Naive thymus-derived CD8-positive, alpha-beta T cell (primary cell): Measurements from ENCODE around the gene CD320. TPM values are rescaled to one million over a fixed set of nuclear protein-coding genes. Genes with fewer than 3 reads are reported as not detected.
A peak's percentile ranks its signal among the peaks of the same experiment; 100 is the strongest.
"Not testable (repeated sequence)": the region's sequence is repeated elsewhere in the genome, so short reads cannot be mapped to it uniquely, and the experiment has no call there.

ENCODE experiments used
- ATAC-seq, 2 donors: fragments of 150-1000 bp; cut with Tn5 transposase in 1 of 2; sonication (Bioruptor Pico), chemical (Tn5 transposase) in 1 of 2; 1 replicate in 1 of 2; 2 replicates in 1 of 2; pipeline ENCODE4 v1.10.0; 2021; ENCODE audit warnings: mild to moderate bottlenecking in 2 of 2, moderate library complexity in 2 of 2
- POLR2A ChIA-PET: fragments of 350-600 bp; sonication (Branson Sonifier 250); formaldehyde crosslinking; loops from one replicate; lab custom pipeline; 2021; ENCODE audit warnings: antibody characterized with exemption; lab: Charles Lee
- DNase-seq, 10 donors: peaks; one replicate each; pipeline versions ENCODE4 v3.0.0 to v3.0.0-alpha.2; 2020 to 2022
- H3K27ac Mint-ChIP-seq, 10 donors: one replicate each; pipeline ENCODE4 v1.8.0; 2020 to 2022; ENCODE audit warnings: mild to moderate bottlenecking in 10 of 10, mixed read lengths in 10 of 10, moderate library complexity in 4 of 10, inconsistent platforms in 1 of 10
- H3K27me3 Mint-ChIP-seq, 5 donors: one replicate each; pipeline ENCODE4 v1.8.0; 2021 to 2022; ENCODE audit warnings: mixed read lengths in 5 of 5
- H3K36me3 Mint-ChIP-seq, 3 donors: one replicate each; pipeline ENCODE4 v1.8.0; 2020 to 2022; ENCODE audit warnings: mixed read lengths in 3 of 3, mild to moderate bottlenecking in 2 of 3, inconsistent platforms in 1 of 3
- H3K4me1 Mint-ChIP-seq, 4 donors: one replicate each; pipeline ENCODE4 v1.8.0; 2021 to 2022; ENCODE audit warnings: mixed read lengths in 4 of 4
- H3K4me3 Mint-ChIP-seq, 10 donors: one replicate each; pipeline ENCODE4 v1.8.0; 2020 to 2022; ENCODE audit warnings: mild to moderate bottlenecking in 10 of 10, mixed read lengths in 10 of 10, moderate library complexity in 6 of 10, inconsistent platforms in 1 of 10
- H3K9me3 Mint-ChIP-seq, 9 donors: one replicate each; pipeline ENCODE4 v1.8.0; 2020 to 2022; ENCODE audit warnings: mixed read lengths in 9 of 9, mild to moderate bottlenecking in 3 of 9, inconsistent platforms in 1 of 9, moderate library complexity in 1 of 9
- polyA plus RNA-seq, 3 donors: library from polyadenylated mRNA; unstranded; fragments of 300-500 nt; fragmentation: Illumina TruSeq; gene quantifications; one replicate each; pipeline ENCODE4 v1.2.3, GENCODE V29; 2021
- total RNA-seq, 8 experiments: library from RNA in 2 of 8; stranded (reverse) in 2 of 8; gene quantifications; one replicate each; pipeline ENCODE4 v1.2.3 and lab custom pipeline; 2021 to 2026

The CD320 gene
- total and polyA plus RNA-seq, 5 experiments from 2014 or later, result 33.9 to 58.0 (median 51.9) TPM

- Mint-ChIP-seq H3K4me3 (no peak overlapping the region), H3K27ac (no peak overlapping the region), H3K36me3 (peaks cover 0 to 42% (median 11%) of the 10 kb centered on the region in 3 donors), H3K27me3 (no peaks in the 10 kb centered on the region), H3K9me3 (no peaks in the 10 kb centered on the region), H3K4me1 (peaks cover 9 to 33% (median 22%) of the 10 kb centered on the region in 4 donors)
- ATAC-seq (no peak), DNase-seq (peak in 1 of 10 donors; percentile 47)
- POLR2A ChIA-PET, result interaction anchor here (0.6 to 1.0 kb wide), 2 partner anchors 50 to 1832 kb away, joined by 3 to 5 read pairs; no protein-coding TSS in a partner anchor
These were observed 8.4 kb upstream of the CD320 start for GRCh38 chr19:8316351-8317125.

DNA sequence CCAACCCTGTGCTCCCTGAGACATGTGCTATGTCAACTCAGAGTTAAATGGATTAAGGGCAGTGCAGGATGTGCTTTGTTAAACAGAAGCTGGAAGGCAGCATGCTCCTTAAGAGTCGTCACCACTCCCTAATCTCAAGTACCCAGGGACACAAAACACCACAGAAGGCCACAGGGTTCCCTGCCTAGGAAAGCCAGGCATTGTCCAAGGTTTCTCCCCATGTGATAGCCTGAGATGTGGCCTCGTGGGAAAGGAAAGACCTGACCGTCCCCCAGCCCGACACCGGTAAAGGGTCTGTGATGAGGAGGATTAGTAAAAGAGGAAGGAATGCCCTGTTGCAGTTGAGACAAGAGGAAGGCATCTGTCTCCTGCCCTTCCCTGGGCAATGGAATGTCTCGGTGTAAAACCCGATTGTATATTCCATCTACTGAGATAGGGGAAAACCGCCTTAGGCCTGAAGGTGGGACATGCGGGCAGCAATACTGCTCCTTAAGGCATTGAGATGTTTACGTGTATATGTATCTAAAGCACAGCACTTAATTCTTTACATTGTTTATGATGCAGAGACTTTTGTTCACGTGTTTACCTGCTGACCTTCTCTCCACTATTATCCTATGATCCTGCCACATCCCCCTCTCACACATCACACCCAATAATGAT lies 7.0 kb upstream of the CD320 start:
- Mint-ChIP-seq H3K36me3 (peaks cover 0 to 45% (median 11%) of the 10 kb centered on the region in 3 donors), H3K4me1 (peaks cover 2 to 24% (median 12%) of the 10 kb centered on the region in 4 donors)
- not testable (repeated sequence) for H3K9me3 Mint-ChIP-seq, H3K27me3 Mint-ChIP-seq, H3K4me3 Mint-ChIP-seq, ATAC-seq, H3K27ac Mint-ChIP-seq
- POLR2A ChIA-PET, result interaction anchor here (1.0 kb wide), 1 partner anchor 49 kb away, joined by 5 read pairs; no protein-coding TSS in a partner anchor
- peak in 1 of 10 donors; percentile 53 for DNase-seq

DNA sequence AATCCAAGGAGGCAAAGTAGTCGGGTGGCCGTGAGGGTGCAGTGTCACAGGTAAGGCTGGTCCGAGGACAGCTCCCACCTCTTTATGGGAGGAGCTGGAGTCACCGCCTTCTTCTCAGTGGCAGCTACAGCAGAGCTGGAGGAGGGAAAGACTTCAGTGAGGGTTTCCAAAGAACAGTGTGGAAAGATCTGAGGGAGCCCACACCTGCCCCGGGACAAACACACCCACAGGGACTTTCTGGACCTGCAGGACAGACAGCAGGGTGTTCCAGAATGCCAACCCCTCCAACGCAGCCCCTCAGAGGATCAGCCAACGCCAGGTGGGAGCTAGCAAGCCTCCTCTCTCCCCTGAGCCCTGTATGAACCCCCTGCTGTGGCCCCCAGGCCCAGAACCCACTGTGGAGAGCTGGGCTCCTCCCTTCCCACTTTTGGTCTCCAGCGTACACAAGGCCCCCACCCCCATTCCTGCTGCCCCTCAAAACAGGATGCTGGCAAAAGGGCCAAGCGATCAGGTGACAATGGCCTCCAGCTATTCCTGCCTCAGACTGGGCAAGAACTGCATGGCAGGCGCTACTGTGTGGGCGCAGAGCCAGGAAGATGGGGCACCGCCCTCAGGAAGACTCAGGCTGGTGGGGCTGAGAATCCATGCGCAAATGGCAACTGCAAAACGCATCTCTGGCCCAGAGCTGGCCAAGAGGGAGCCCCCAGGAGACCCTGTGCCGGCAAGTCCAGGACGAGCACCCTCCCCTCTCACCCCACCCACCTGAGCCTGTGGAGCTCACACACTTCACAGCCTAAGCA lies 3.5 kb upstream of the CD320 start:
- Mint-ChIP-seq H3K27ac (no peak overlapping the region), H3K36me3 (peaks cover 0 to 40% (median 8%) of the 10 kb centered on the region in 3 donors), H3K27me3 (no peaks in the 10 kb centered on the region), H3K9me3 (no peaks in the 10 kb centered on the region), H3K4me1 (peaks cover 11 to 33% (median 27%) of the 10 kb centered on the region in 4 donors), H3K4me3 (no peak overlapping the region)
- POLR2A ChIA-PET, result interaction anchor here (3.4 kb wide), 1 partner anchor 9 kb away, joined by 25 read pairs; the partner anchor contains the start of genes NDUFA7 and RPS28
- ATAC-seq, result no peak
- DNase-seq, result peak in 1 of 10 donors; percentile 55

DNA sequence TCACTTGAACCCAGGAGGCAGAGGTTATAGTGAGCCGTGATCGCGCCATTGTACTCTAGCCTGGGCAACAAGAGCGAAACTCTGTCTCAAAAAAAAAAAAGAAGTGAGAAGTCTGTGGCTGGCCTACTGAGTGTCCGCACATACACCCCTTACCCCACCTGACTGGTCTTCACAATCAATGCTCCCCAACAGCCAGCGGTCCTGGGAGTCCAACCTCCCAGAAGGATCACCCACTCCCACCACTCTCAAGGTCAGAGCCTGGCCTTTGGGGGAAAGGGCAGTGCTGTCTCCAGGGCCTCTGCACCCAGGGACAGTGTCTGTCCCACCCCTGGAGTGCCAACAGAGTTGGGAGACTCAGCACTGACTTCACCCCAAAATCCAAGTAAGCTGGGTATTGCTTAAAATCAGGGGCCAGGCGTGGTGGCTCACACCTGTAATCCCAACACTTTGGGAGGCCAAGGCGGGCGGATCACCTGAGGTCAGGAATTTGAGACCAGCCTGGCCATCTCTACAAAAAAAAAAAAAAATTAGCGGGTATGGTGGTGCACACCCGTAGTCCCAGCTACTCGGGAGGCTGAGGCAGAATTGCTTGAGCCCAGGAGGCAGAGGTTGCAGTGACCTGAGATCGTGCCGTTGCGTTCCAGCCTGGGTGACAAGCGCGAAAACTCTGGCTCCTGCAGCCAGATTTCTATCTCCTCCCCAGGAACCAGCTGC lies 2.3 kb upstream of the CD320 start:
- DNase-seq (peak in 2 of 10 donors; percentile 0 to 24), ATAC-seq (no peak)
- Mint-ChIP-seq H3K4me1 (peaks cover 16 to 42% (median 36%) of the 10 kb centered on the region in 4 donors), H3K27ac (no peak overlapping the region), H3K9me3 (no peaks in the 10 kb centered on the region), H3K27me3 (no peaks in the 10 kb centered on the region), H3K36me3 (peaks cover 0 to 33% (median 6%) of the 10 kb centered on the region in 3 donors), H3K4me3 (no peak overlapping the region)
- POLR2A ChIA-PET, result interaction anchor here (0.7 to 3.4 kb wide), 2 partner anchors 10 to 25 kb away, joined by 3 to 25 read pairs; partner anchors contain the start of genes NDUFA7 and RPS28

DNA sequence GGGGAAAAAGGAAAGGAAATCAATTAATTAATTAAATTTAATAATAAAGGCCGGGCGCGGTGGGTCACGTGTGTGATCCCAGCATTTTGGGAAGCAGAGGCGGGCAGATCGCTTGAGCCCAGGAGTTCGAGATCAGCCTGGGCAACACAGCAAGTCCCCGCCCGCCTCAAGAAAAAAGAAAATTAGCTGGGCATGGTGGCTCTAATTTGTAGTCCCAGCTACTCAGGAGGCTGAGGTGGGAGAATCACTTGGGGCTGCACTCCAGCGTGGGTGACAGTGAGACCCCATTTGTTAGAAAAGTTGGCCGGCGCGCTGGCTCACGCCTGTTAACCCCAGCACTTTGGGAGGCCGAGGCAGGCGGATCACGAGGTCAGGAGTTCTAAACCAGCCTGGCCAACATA lies 733 bp upstream of the CD320 start:
- POLR2A ChIA-PET, result interaction anchor here (0.6 to 3.4 kb wide), 2 partner anchors 12 kb away, joined by 3 to 25 read pairs; partner anchors contain the start of genes NDUFA7 and RPS28
- H3K27me3 Mint-ChIP-seq, result no peaks in the 10 kb centered on the region
- H3K4me1 Mint-ChIP-seq, result peaks cover 16 to 47% (median 35%) of the 10 kb centered on the region in 4 donors
- H3K9me3 Mint-ChIP-seq, result no peaks in the 10 kb centered on the region
- peaks cover 0 to 29% (median 0%) of the 10 kb centered on the region in 3 donors for H3K36me3 Mint-ChIP-seq
- DNase-seq (peak in 1 of 10 donors; percentile 32), ATAC-seq (no peak)
- H3K27ac Mint-ChIP-seq, result peak overlapping the region in 7 of 10 donors; percentile 86 to 95 (median 89)
- peak overlapping the region; percentile 90 to 95 (median 93) for H3K4me3 Mint-ChIP-seq

DNA sequence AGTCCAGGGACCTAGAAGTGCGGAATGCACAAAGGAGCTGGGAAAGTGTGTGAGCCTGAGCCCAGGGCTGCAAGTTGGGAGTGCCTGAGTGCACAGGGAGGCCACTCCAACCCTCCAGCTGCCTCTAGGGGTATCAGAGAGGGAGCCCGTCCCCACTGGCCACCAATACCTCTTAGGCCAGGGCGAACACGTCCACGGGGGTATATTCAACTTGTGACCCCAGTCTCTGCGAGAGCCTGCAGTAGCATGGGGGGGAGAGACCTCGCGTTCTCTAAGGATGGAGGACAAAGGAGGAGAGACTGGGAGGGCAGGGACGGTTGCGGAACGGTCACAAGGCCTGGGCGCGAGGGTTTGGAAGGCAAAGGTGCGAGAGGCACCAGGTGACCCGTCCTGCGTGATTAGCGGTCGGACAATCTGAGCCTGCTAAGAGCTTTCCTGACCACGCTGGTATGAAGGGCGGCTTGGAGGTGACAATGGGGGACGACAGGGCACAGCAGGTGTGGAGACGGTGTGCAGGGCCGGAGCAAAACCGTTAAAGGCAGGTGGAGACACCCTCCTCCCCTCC lies 676 bp downstream of the CD320 start:
- Mint-ChIP-seq H3K27ac (peak overlapping the region; percentile 85 to 98 (median 94)), H3K4me1 (peaks cover 16 to 47% (median 35%) of the 10 kb centered on the region in 4 donors), H3K27me3 (no peaks in the 10 kb centered on the region), H3K4me3 (peak overlapping the region; percentile 90 to 95 (median 93)), H3K9me3 (no peaks in the 10 kb centered on the region), H3K36me3 (peaks cover 0 to 27% (median 0%) of the 10 kb centered on the region in 3 donors)
- ATAC-seq (no peak), DNase-seq (no peak)
- POLR2A ChIA-PET, result interaction anchor here (0.6 to 1.2 kb wide), 6 partner anchors 11 to 678 kb away, joined by 3 to 6 read pairs (median 4); partner anchors contain the start of genes NDUFA7, PET100, RPS28 and XAB2

GRCh38 chr19:8306235-8307054 lies 1.7 kb downstream of the CD320 start:
- no peak for ATAC-seq
- no peaks in the 10 kb centered on the region for H3K27me3 Mint-ChIP-seq
- DNase-seq, result peak in 1 of 10 donors; percentile 58
- H3K4me3 Mint-ChIP-seq, result peak overlapping the region; percentile 90 to 95 (median 93)
- H3K27ac Mint-ChIP-seq, result peak overlapping the region; percentile 25 to 97 (median 94)
- H3K4me1 Mint-ChIP-seq, result peaks cover 16 to 47% (median 35%) of the 10 kb centered on the region in 4 donors
- POLR2A ChIA-PET, result interaction anchor here (0.9 to 2.0 kb wide), 3 partner anchors 14 to 386 kb away, joined by 3 to 8 read pairs (median 4); partner anchors contain the start of genes NDUFA7 and RPS28
- H3K36me3 Mint-ChIP-seq, result peaks cover 0 to 25% (median 0%) of the 10 kb centered on the region in 3 donors
- no peaks in the 10 kb centered on the region for H3K9me3 Mint-ChIP-seq

DNA sequence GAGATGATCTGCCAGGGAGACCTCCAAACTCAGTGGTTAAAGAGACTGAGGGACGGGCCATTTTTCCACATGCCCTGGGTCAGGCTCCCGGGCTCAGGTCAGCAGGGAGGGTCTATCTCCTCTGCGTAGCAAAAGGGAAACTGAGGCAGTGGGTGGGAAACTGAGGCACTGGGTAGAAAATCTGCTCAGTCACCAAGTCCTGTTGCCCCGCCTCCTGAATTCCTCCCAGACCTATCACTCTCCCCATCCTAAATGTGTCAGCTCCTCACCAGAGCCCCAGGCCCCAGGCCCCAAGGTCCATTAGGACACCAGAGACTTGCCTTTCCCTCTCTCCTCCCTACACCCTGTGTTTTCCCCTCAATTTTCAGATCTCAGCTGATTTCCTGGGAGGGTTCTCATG lies 2.4 kb downstream of the CD320 start:
- no peaks in the 10 kb centered on the region for H3K9me3 Mint-ChIP-seq
- peak overlapping the region in 3 of 10 donors; percentile 9 to 47 (median 41) for H3K4me3 Mint-ChIP-seq
- DNase-seq (no peak), ATAC-seq (no peak)
- H3K4me1 Mint-ChIP-seq, result peaks cover 16 to 47% (median 35%) of the 10 kb centered on the region in 4 donors
- H3K27me3 Mint-ChIP-seq, result no peaks in the 10 kb centered on the region
- POLR2A ChIA-PET, result interaction anchor here (2.0 kb wide), 1 partner anchor 15 kb away, joined by 8 read pairs; the partner anchor contains the start of genes NDUFA7 and RPS28
- H3K36me3 Mint-ChIP-seq, result peaks cover 0 to 22% (median 0%) of the 10 kb centered on the region in 3 donors
- peak overlapping the region in 6 of 10 donors; percentile 26 to 94 (median 78) for H3K27ac Mint-ChIP-seq

GRCh38 chr19:8304841-8305621 lies 3.1 kb downstream of the CD320 start:
- POLR2A ChIA-PET, result interaction anchor here (0.8 to 2.0 kb wide), 2 partner anchors 16 to 36 kb away, joined by 4 to 8 read pairs; partner anchors contain the start of genes NDUFA7 and RPS28
- Mint-ChIP-seq H3K27ac (peak overlapping the region in 1 of 10 donors; percentile 40), H3K4me1 (peaks cover 16 to 47% (median 35%) of the 10 kb centered on the region in 4 donors), H3K4me3 (peak overlapping the region in 1 of 10 donors; percentile 41), H3K27me3 (no peaks in the 10 kb centered on the region), H3K36me3 (peaks cover 0 to 22% (median 0%) of the 10 kb centered on the region in 3 donors), H3K9me3 (no peaks in the 10 kb centered on the region)
- DNase-seq (peak in 2 of 10 donors; percentile 27 to 61), ATAC-seq (no peak)
